H9 (cell line): ENCODE results near the gene BCORL1. TPM values are rescaled to one million over a fixed set of nuclear protein-coding genes. Genes with fewer than 3 reads are reported as not detected.

Experiments
- DNase-seq: peaks from one replicate; pipeline ENCODE4 v3.0.0-alpha.2; 2017
- H2AFZ ChIP-seq: one replicate; pipeline ENCODE4 v1.6.1; 2013; ENCODE audit warnings: mild to moderate bottlenecking, low read length, control low read depth, moderate library complexity
- H2AK5ac ChIP-seq: 2 replicates; pipeline ENCODE4 v1.6.1; 2013; ENCODE audit warnings: low read length, control low read depth, mixed read lengths; ENCODE audit not compliant: insufficient read length
- H2BK120ac ChIP-seq: one replicate; pipeline ENCODE4 v1.6.1; 2013; ENCODE audit warnings: low read depth, mild to moderate bottlenecking, low read length, control low read depth, inconsistent platforms; ENCODE audit not compliant: poor library complexity, severe bottlenecking
- H2BK12ac ChIP-seq: 2 replicates; pipeline ENCODE4 v1.6.1; 2013; ENCODE audit warnings: low read length, control low read depth, mixed read lengths, low read depth; ENCODE audit not compliant: insufficient read length
- H2BK15ac ChIP-seq: 2 replicates; pipeline ENCODE4 v1.6.1; 2013; ENCODE audit warnings: low read depth, low read length, control low read depth
- H2BK20ac ChIP-seq: one replicate; pipeline ENCODE4 v1.6.1; 2013; ENCODE audit warnings: low read depth, mild to moderate bottlenecking, low read length, control low read depth, inconsistent platforms; ENCODE audit not compliant: poor library complexity, severe bottlenecking
- H2BK5ac ChIP-seq: 2 replicates; pipeline ENCODE4 v1.6.1; 2013; ENCODE audit warnings: low read length, control low read depth, mixed read lengths; ENCODE audit not compliant: insufficient read length
- H3K14ac ChIP-seq: 2 replicates; pipeline ENCODE4 v1.6.1; 2013; ENCODE audit warnings: low read length, control low read depth; ENCODE audit not compliant: insufficient read depth
- H3K18ac ChIP-seq: 2 replicates; pipeline ENCODE4 v1.6.1; 2013; ENCODE audit warnings: low read depth, mild to moderate bottlenecking, mixed read lengths, low read length, control low read depth; ENCODE audit not compliant: insufficient read length
- H3K23ac ChIP-seq: 2 replicates; pipeline ENCODE4 v1.6.1; 2013; ENCODE audit warnings: low read length, control low read depth, mixed read lengths, low read depth; ENCODE audit not compliant: insufficient read length
- H3K23me2 ChIP-seq: 2 replicates; pipeline ENCODE4 v1.6.1; 2013; ENCODE audit warnings: low read depth, mild to moderate bottlenecking, mixed read lengths, low read length, control low read depth; ENCODE audit not compliant: insufficient read length, poor library complexity, severe bottlenecking
- H3K27ac ChIP-seq: 2 replicates; pipeline ENCODE4 v1.5.1; 2013; ENCODE audit warnings: low read length, control low read depth, mixed read lengths, low read depth; ENCODE audit not compliant: insufficient read length
- H3K27me3 ChIP-seq: 2 replicates; pipeline ENCODE4 v1.6.1; 2013; ENCODE audit warnings: low read length, control low read depth, inconsistent platforms; ENCODE audit not compliant: insufficient read depth
- H3K4ac ChIP-seq: 2 replicates; pipeline ENCODE4 v1.6.1; 2013; ENCODE audit warnings: low read depth, mild to moderate bottlenecking, control low read depth, inconsistent platforms, low read length, moderate library complexity
- H3K4me1 ChIP-seq: 2 replicates; pipeline ENCODE4 v1.6.1; 2013; ENCODE audit warnings: low read length, control low read depth, inconsistent platforms; ENCODE audit not compliant: insufficient read depth
- H3K4me2 ChIP-seq: 2 replicates; pipeline ENCODE4 v1.6.1; 2013; ENCODE audit warnings: low read length, control low read depth, mixed read lengths; ENCODE audit not compliant: insufficient read length, insufficient read depth
- H3K56ac ChIP-seq: 2 replicates; pipeline ENCODE4 v1.6.1; 2013; ENCODE audit warnings: low read depth, mild to moderate bottlenecking, mixed read lengths, low read length, control low read depth; ENCODE audit not compliant: insufficient read length
- H3K79me1 ChIP-seq: 2 replicates; pipeline ENCODE4 v1.6.1; 2013; ENCODE audit warnings: low read depth, mild to moderate bottlenecking, moderate library complexity, low read length, control low read depth, inconsistent platforms; ENCODE audit not compliant: insufficient read depth, poor library complexity, severe bottlenecking
- H3K79me2 ChIP-seq: 2 replicates; pipeline ENCODE4 v1.6.1; 2013; ENCODE audit warnings: low read length, control low read depth, inconsistent platforms; ENCODE audit not compliant: insufficient read depth
- H3K9ac ChIP-seq: 2 replicates; pipeline ENCODE4 v1.6.1; 2013; ENCODE audit warnings: low read length, control low read depth, mixed read lengths; ENCODE audit not compliant: insufficient read length; ENCODE audit errors: extremely low read depth
- H3K9me3 ChIP-seq: one replicate; pipeline ENCODE4 v1.6.1; 2013; ENCODE audit warnings: low read depth, low read length, inconsistent platforms; ENCODE audit not compliant: control insufficient read depth
- H3T11ph ChIP-seq: one replicate; pipeline ENCODE4 v1.6.1; 2013; ENCODE audit warnings: mild to moderate bottlenecking, low read length, control low read depth, inconsistent platforms
- H4K20me1 ChIP-seq: one replicate; pipeline ENCODE4 v1.6.1; 2013; ENCODE audit not compliant: control insufficient read depth, insufficient read length, insufficient read depth
- H4K5ac ChIP-seq: 2 replicates; pipeline ENCODE4 v1.6.1; 2013; ENCODE audit warnings: low read depth, mild to moderate bottlenecking, mixed read lengths, low read length, control low read depth; ENCODE audit not compliant: insufficient read length
- H4K8ac ChIP-seq: replicated peaks from 2 replicates; pipeline ENCODE4 v1.6.1; 2013; ENCODE audit warnings: low read length, control low read depth, mixed read lengths, low read depth; ENCODE audit not compliant: insufficient read length
- H4K91ac ChIP-seq: 2 replicates; pipeline ENCODE4 v1.6.1; 2013; ENCODE audit warnings: low read depth, mild to moderate bottlenecking, moderate library complexity, mixed read lengths, low read length, control low read depth; ENCODE audit not compliant: insufficient read length
- H3K27ac Mint-ChIP-seq, 3 experiments: 2 replicates in 2 of 3; 3 replicates in 1 of 3; pipeline ENCODE4 v1.8.0; 2020 to 2021; ENCODE audit warnings: mixed read lengths in 3 of 3, mild to moderate bottlenecking in 1 of 3, moderate library complexity in 1 of 3
- H3K27me3 Mint-ChIP-seq: 2 replicates; pipeline ENCODE4 v1.8.0; 2021; ENCODE audit warnings: low read depth, mild to moderate bottlenecking, moderate library complexity, mixed read lengths
- H3K36me3 Mint-ChIP-seq, 3 experiments: 2 replicates in 2 of 3; 3 replicates in 1 of 3; pipeline ENCODE4 v1.8.0; 2020 to 2021; ENCODE audit warnings: low read depth in 3 of 3, mixed read lengths in 3 of 3; ENCODE audit not compliant: insufficient read depth in 1 of 3
- H3K4me1 Mint-ChIP-seq, 2 experiments: 2 replicates each; pipeline ENCODE4 v1.8.0; 2020; ENCODE audit warnings: mixed read lengths in 2 of 2
- H3K4me3 Mint-ChIP-seq, 2 experiments: 2 replicates in 1 of 2; 3 replicates in 1 of 2; pipeline ENCODE4 v1.8.0; 2020 to 2021; ENCODE audit warnings: mild to moderate bottlenecking in 2 of 2, mixed read lengths in 2 of 2, moderate library complexity in 1 of 2
- H3K9me3 Mint-ChIP-seq, 2 experiments: 2 replicates in 1 of 2; 3 replicates in 1 of 2; pipeline ENCODE4 v1.8.0; 2020; ENCODE audit warnings: mild to moderate bottlenecking in 2 of 2, mixed read lengths in 2 of 2, moderate library complexity in 1 of 2
- CTCF ChIP-seq: fragments of 200-600 bp; sonication (generic); conservative IDR thresholded peaks from 3 replicates; pipeline ENCODE4 v1.8.0; 2021; ENCODE audit warnings: antibody characterized with exemption, mild to moderate bottlenecking
- WGBS: extraction: QIAGEN DNeasy Blood & Tissue Kit; methylation state at CpG from one replicate; pipeline ENCODE4 v1.1.7; 2013; ENCODE audit warnings: missing lambda C conversion rate, low lambda C conversion rate, mixed read lengths; ENCODE audit not compliant: insufficient read length; ENCODE audit errors: extremely low coverage; 5-methylcytosine and 5-hydroxymethylcytosine counted together
- total RNA-seq: library from RNA; stranded (reverse); gene quantifications from 2 replicates; pipeline ENCODE4 v1.2.1, GENCODE V29; 2021

Gene BCORL1
- total RNA-seq, 1 experiment from 2014 or later: 6.1 TPM

- Histone ChIP-seq H3K9ac (no peak overlapping the region), H4K91ac (no peak overlapping the region), H4K5ac (no peak overlapping the region), H2BK5ac (no peak overlapping the region), H3K23ac (no peak overlapping the region), H2BK120ac (no peak overlapping the region), H3K27me3 (no peaks in the 10 kb centered on the region), H3K4me1 (0 out of 2 replicates have a peak, but pooled peaks cover 3% of the 10 kb centered on the region), H2BK20ac (no peak overlapping the region), H4K20me1 (no peaks in the 10 kb centered on the region), H3K56ac (no peak overlapping the region), H2BK15ac (no peak overlapping the region), H3K4me2 (no peak overlapping the region), H3K9me3 (no peaks in the 10 kb centered on the region), H3K18ac (no peak overlapping the region), H3K14ac (no peak overlapping the region), H3K4ac (no peak overlapping the region), H3K79me1 (no peaks in the 10 kb centered on the region), H3K23me2 (no peaks in the 10 kb centered on the region), H4K8ac (no peak overlapping the region), H2AK5ac (no peak overlapping the region), H2AFZ (no peak overlapping the region), H3K79me2 (no peaks in the 10 kb centered on the region), H3T11ph (no peak overlapping the region), H2BK12ac (no peak overlapping the region), H3K27ac (no peak overlapping the region)
- H3K27me3 Mint-ChIP-seq: peaks cover 8% of the 10 kb centered on the region
- peaks cover 0 to 79% of the 10 kb centered on the region in 2 experiments; a peak in 3 of 5 replicates for H3K9me3 Mint-ChIP-seq
- no peak for TF ChIP-seq CTCF
- peaks cover 0 to 2% (median 0%) of the 10 kb centered on the region in 3 experiments; a peak in 1 of 7 replicates for H3K36me3 Mint-ChIP-seq
- no CpG with 5 or more reads among the region's 12 CpGs for WGBS
- no peak overlapping the region for H3K27ac Mint-ChIP-seq
- no peak for DNase-seq
- peaks cover 10 to 42% of the 10 kb centered on the region in 2 experiments for H3K4me1 Mint-ChIP-seq
- no peak overlapping the region; a peak in 1 of 5 replicates for H3K4me3 Mint-ChIP-seq
Measured at GRCh38 chrX:130081421-130082045, 99.1 kb downstream of the BCORL1 start.
